IMR-90 (cell line): Measurements from ENCODE around the gene TNS3. TPM values are rescaled to one million over a fixed set of nuclear protein-coding genes. Genes with fewer than 3 reads are reported as not detected.

Experiments used
- ATAC-seq: fragments of 200-7000 bp; cut with Tn5 transposase; 2 replicates; pipeline ENCODE4 v1.9.1; 2020; ENCODE audit warnings: low read depth, mild to moderate bottlenecking, moderate library complexity
- BruUV-seq: library from RNA; stranded (reverse); fragments of 400-500 nt; replicated peaks from 2 replicates; lab custom pipeline; 2021; lab: Mats Ljungman, UMichigan
- CTCF ChIA-PET: fragments of 300-600 bp; formaldehyde crosslinking; extraction: SDS; loops from one replicate; lab custom pipeline; 2021; ENCODE audit warnings: antibody characterized with exemption; lab: Yijun Ruan, JAX
- POLR2A ChIA-PET: fragments of 300-600 bp; sonication (Branson Sonifier 250); formaldehyde crosslinking; loops from one replicate; lab custom pipeline; 2022; ENCODE audit warnings: antibody characterized with exemption; ENCODE audit not compliant: unreplicated experiment; lab: Charles Lee
- DNase-seq: peaks from one replicate; pipeline ENCODE4 v3.0.0; 2013
- H2AFZ ChIP-seq: replicated peaks from 2 replicates; pipeline ENCODE3; 2013; ENCODE audit warnings: low read length, mild to moderate bottlenecking; ENCODE audit not compliant: poor library complexity
- H2AK5ac ChIP-seq: 2 replicates; pipeline ENCODE4 v1.6.1; 2013; ENCODE audit warnings: low read depth, low read length, inconsistent platforms
- H2AK9ac ChIP-seq: replicated peaks from 2 replicates; pipeline ENCODE3; 2013; ENCODE audit warnings: mild to moderate bottlenecking, low read depth, low read length, moderate library complexity; ENCODE audit not compliant: poor library complexity
- H2BK120ac ChIP-seq: 2 replicates; pipeline ENCODE4 v1.6.1; 2013; ENCODE audit warnings: low read depth, low read length, inconsistent platforms
- H2BK15ac ChIP-seq: 3 replicates; pipeline ENCODE4 v1.6.1; 2013; ENCODE audit warnings: low read depth, low read length, inconsistent platforms
- H2BK20ac ChIP-seq: 2 replicates; pipeline ENCODE4 v1.6.1; 2013; ENCODE audit warnings: low read depth, mild to moderate bottlenecking, inconsistent platforms, low read length, moderate library complexity
- H2BK5ac ChIP-seq: 2 replicates; pipeline ENCODE4 v1.6.1; 2013; ENCODE audit warnings: mild to moderate bottlenecking, low read depth, low read length, inconsistent platforms; ENCODE audit not compliant: poor library complexity, severe bottlenecking
- H3K14ac ChIP-seq: replicated peaks from 2 replicates; pipeline ENCODE4 v1.6.1; 2013; ENCODE audit warnings: low read depth, low read length, inconsistent platforms
- H3K18ac ChIP-seq: 2 replicates; pipeline ENCODE4 v1.6.1; 2013; ENCODE audit warnings: low read depth, low read length, control low read depth
- H3K23ac ChIP-seq: 2 replicates; pipeline ENCODE4 v1.6.1; 2013; ENCODE audit warnings: low read depth, low read length, inconsistent platforms
- H3K27ac ChIP-seq: 2 replicates; pipeline ENCODE4 v1.5.1; 2013; ENCODE audit warnings: mild to moderate bottlenecking, control low read depth, low read length; ENCODE audit not compliant: insufficient read depth
- H3K27me3 ChIP-seq: 2 replicates; pipeline ENCODE4 v1.6.1; 2013; ENCODE audit warnings: low read length; ENCODE audit not compliant: control insufficient read depth, insufficient read depth
- H3K36me3 ChIP-seq: 2 replicates; pipeline ENCODE4 v1.6.1; 2013; ENCODE audit warnings: low read length, mixed read lengths; ENCODE audit not compliant: control insufficient read depth, insufficient read depth
- H3K4ac ChIP-seq: 2 replicates; pipeline ENCODE4 v1.6.1; 2013; ENCODE audit warnings: low read depth, low read length, inconsistent platforms
- H3K4me1 ChIP-seq: 2 replicates; pipeline ENCODE4 v1.6.1; 2013; ENCODE audit warnings: low read length, mixed read lengths; ENCODE audit not compliant: control insufficient read depth, insufficient read depth
- H3K4me2 ChIP-seq: 2 replicates; pipeline ENCODE4 v1.6.1; 2013; ENCODE audit warnings: low read depth, mild to moderate bottlenecking, control low read depth, low read length, moderate library complexity
- H3K4me3 ChIP-seq: 2 replicates; pipeline ENCODE4 v1.5.1; 2013; ENCODE audit warnings: low read depth, mild to moderate bottlenecking, control low read depth, low read length, moderate library complexity; ENCODE audit not compliant: insufficient read depth
- H3K56ac ChIP-seq: 2 replicates; pipeline ENCODE4 v1.6.1; 2013; ENCODE audit warnings: low read length, inconsistent platforms; ENCODE audit not compliant: insufficient read depth; ENCODE audit errors: extremely low read depth
- H3K79me1 ChIP-seq, 2 experiments: 2 replicates each; pipeline ENCODE4 v1.6.1; 2013; ENCODE audit warnings: low read length in 2 of 2, inconsistent platforms in 1 of 2, low read depth in 1 of 2
- H3K9ac ChIP-seq: 2 replicates; pipeline ENCODE4 v1.6.1; 2013; ENCODE audit warnings: low read depth, low read length, control low read depth
- H3K9me1 ChIP-seq: 2 replicates; pipeline ENCODE4 v1.6.1; 2013; ENCODE audit warnings: low read length, inconsistent platforms; ENCODE audit not compliant: insufficient read depth
- H3K9me3 ChIP-seq: 2 replicates; pipeline ENCODE4 v1.6.1; 2013; ENCODE audit warnings: low read length; ENCODE audit not compliant: control insufficient read depth, insufficient read depth
- H4K20me1 ChIP-seq: 2 replicates; pipeline ENCODE4 v1.6.1; 2013; ENCODE audit warnings: low read length, inconsistent platforms; ENCODE audit not compliant: insufficient read depth
- H4K5ac ChIP-seq: 2 replicates; pipeline ENCODE4 v1.6.1; 2013; ENCODE audit warnings: mild to moderate bottlenecking, low read depth, low read length, control low read depth
- H4K8ac ChIP-seq, 2 experiments: 2 replicates each; pipeline ENCODE4 v1.6.1; 2013; ENCODE audit warnings: low read depth in 2 of 2, low read length in 2 of 2, control low read depth in 1 of 2, inconsistent platforms in 1 of 2
- H4K91ac ChIP-seq: 2 replicates; pipeline ENCODE4 v1.6.1; 2013; ENCODE audit warnings: low read depth, low read length, inconsistent platforms; ENCODE audit not compliant: insufficient read depth
- BHLHE40 ChIP-seq: fragments of 150-350 bp; IDR thresholded peaks from 2 replicates; pipeline ENCODE4 v1.6.1; 2016; ENCODE audit warnings: mild to moderate bottlenecking, low read depth, low read length
- CEBPB ChIP-seq: IDR thresholded peaks from 2 replicates; pipeline ENCODE4 v1.6.1; 2012; ENCODE audit warnings: low read depth, low read length, improper control_type of control experiment
- CHD1 ChIP-seq: IDR thresholded peaks from 2 replicates; pipeline ENCODE4 v1.6.1; 2012; ENCODE audit warnings: low read depth, low read length, improper control_type of control experiment
- ELK1 ChIP-seq: fragments of 150-350 bp; IDR thresholded peaks from 2 replicates; pipeline ENCODE4 v1.6.1; 2016; ENCODE audit warnings: low read depth, mild to moderate bottlenecking, low read length, moderate library complexity, borderline replicate concordance
- FOS ChIP-seq: fragments of 150-350 bp; IDR thresholded peaks from 2 replicates; pipeline ENCODE4 v1.6.1; 2016; ENCODE audit warnings: low read depth, low read length
- MAFK ChIP-seq: IDR thresholded peaks from 2 replicates; pipeline ENCODE4 v1.6.1; 2012; ENCODE audit warnings: low read depth, low read length, improper control_type of control experiment
- MAZ ChIP-seq: IDR thresholded peaks from 2 replicates; pipeline ENCODE4 v1.6.1; 2012; ENCODE audit warnings: low read depth, mild to moderate bottlenecking, low read length, improper control_type of control experiment, moderate library complexity, borderline replicate concordance
- MXI1 ChIP-seq: IDR thresholded peaks from 2 replicates; pipeline ENCODE4 v1.6.1; 2012; ENCODE audit warnings: low read depth, mild to moderate bottlenecking, low read length, moderate library complexity, borderline replicate concordance
- NFE2L2 ChIP-seq: fragments of 150-350 bp; IDR thresholded peaks from 2 replicates; pipeline ENCODE4 v1.6.1; 2016; ENCODE audit warnings: low read depth, mild to moderate bottlenecking, low read length
- POLR2A ChIP-seq: IDR thresholded peaks from 2 replicates; pipeline ENCODE4 v1.6.1; 2012; ENCODE audit warnings: mild to moderate bottlenecking, low read depth, low read length
- RCOR1 ChIP-seq: IDR thresholded peaks from 2 replicates; pipeline ENCODE4 v1.6.1; 2012; ENCODE audit warnings: mild to moderate bottlenecking, low read length, improper control_type of control experiment; ENCODE audit not compliant: insufficient replicate concordance
- SMC3 ChIP-seq: fragments of 150-350 bp; IDR thresholded peaks from 2 replicates; pipeline ENCODE4 v1.6.1; 2016; ENCODE audit warnings: low read depth, mild to moderate bottlenecking, antibody characterized with exemption, low read length, moderate library complexity
- dilution Hi-C: fragments of 300-500 bp; cut with HindIII; formaldehyde crosslinking; loops from one replicate; pipeline ENCODE4 v1.14.3; 2018; ENCODE audit warnings: low sequenced_read_pairs; ENCODE audit not compliant: unreplicated experiment
- in situ Hi-C: fragments of 300-500 bp; cut with MboI; formaldehyde crosslinking; loops from 3 replicates; pipeline ENCODE4 v1.14.3; 2019; ENCODE audit warnings: low sequenced_read_pairs, inconsistent platforms, mixed read lengths
- intact Hi-C: fragments of 100-400 bp; cut with micrococcal nuclease; formaldehyde crosslinking; loops from 2 replicates; pipeline ENCODE4 v1.10.0; 2022
- polyA plus RNA-seq, 3 experiments: library from polyadenylated mRNA; depleted of rRNA; stranded (reverse); fragments of >200 nt; gene quantifications; 2 replicates each; pipeline ENCODE4 v1.2.3, GENCODE V29; 2012; ENCODE audit warnings: low replicate concordance in 1 of 3
- total RNA-seq: library from RNA; depleted of rRNA; stranded (reverse); fragments of >200 nt; gene quantifications from 2 replicates; pipeline ENCODE4 v1.2.3, GENCODE V29; 2012
- TF ChIP-seq, protein P1 (sequence below): fragments of 150-350 bp; IDR thresholded peaks from 2 replicates; pipeline ENCODE4 v1.6.1; 2017; ENCODE audit warnings: mild to moderate bottlenecking, antibody characterized with exemption, low read length, low read depth
- TF ChIP-seq, protein P2 (sequence below): conservative IDR thresholded peaks from 2 replicates; pipeline ENCODE4 v1.5.1; 2012; ENCODE audit warnings: mild to moderate bottlenecking, low read depth, low read length, improper control_type of control experiment

The TNS3 gene
- total and polyA plus RNA-seq, 2 of the 4 experiments (the other 2 are of a cell fraction) = 64.3 to 79.2 TPM

DNA sequence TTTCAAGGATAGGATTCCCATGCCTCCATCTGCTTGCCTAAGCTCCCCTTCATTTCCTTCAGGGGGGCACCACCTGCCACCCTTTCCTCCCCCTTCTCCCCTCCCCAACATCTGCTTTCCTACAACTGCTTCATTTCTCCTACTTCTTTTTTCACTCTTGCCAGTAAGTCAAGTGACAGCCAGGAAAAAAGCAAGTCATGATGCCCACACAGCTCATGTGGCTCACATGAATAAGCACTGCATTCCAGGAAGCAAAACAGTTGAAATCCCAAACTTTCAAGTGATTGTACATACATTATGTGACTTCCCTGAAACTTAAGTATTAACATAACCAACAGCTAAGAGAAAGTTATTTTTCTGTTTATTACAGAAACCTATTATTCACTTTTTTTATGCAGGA is 78.6 kb downstream of the TNS3 start:
- Histone ChIP-seq H2BK5ac (peak overlapping the region; percentile 51), H3K14ac (peak overlapping the region; percentile 86), H4K5ac (peak overlapping the region; percentile 24), H3K9me1 (peaks cover 65% of the 10 kb centered on the region), H3K36me3 (peaks cover 27% of the 10 kb centered on the region), H3K9me3 (no peaks in the 10 kb centered on the region), H4K20me1 (peaks cover 32% of the 10 kb centered on the region), H3K27ac (peak overlapping the region; percentile 96; the same call in 1 of the 2 replicates), H3K18ac (peak overlapping the region; percentile 44), H4K91ac (peak overlapping the region; percentile 97), H2BK15ac (peak overlapping the region; percentile 45; the same call in 1 of the 3 replicates), H3K56ac (no peak overlapping the region), H3K4ac (peak overlapping the region; percentile 99), H2BK20ac (peak overlapping the region; percentile 75; the same call in 1 of the 2 replicates), H3K4me2 (peak overlapping the region; percentile 13; the same call in 1 of the 2 replicates), H3K79me1 (peaks cover 43 to 98% of the 10 kb centered on the region in 2 experiments), H3K27me3 (no peaks in the 10 kb centered on the region), H2AK5ac (peak overlapping the region; percentile 93), H3K23ac (0 out of 2 replicates have a peak overlapping the region, but pooled peaks have one; percentile 26), H3K9ac (no peak overlapping the region), H2BK120ac (peak overlapping the region; percentile 98), H3K4me1 (peaks cover 48% of the 10 kb centered on the region), H3K4me3 (no peak overlapping the region), H4K8ac (peak overlapping the region in 1 of 2 experiments; percentile 62; a peak in 2 of 4 replicates), H2AK9ac (peak overlapping the region; percentile 67), H2AFZ (no peak overlapping the region)
- POLR2A ChIA-PET = no interaction called here
- ATAC-seq (peak; percentile 52), DNase-seq (peak; percentile 84)
- TF ChIP-seq MXI1 = 0 out of 2 replicates have a peak, but pooled peaks have one; percentile 43
- TF ChIP-seq, protein P1, sequence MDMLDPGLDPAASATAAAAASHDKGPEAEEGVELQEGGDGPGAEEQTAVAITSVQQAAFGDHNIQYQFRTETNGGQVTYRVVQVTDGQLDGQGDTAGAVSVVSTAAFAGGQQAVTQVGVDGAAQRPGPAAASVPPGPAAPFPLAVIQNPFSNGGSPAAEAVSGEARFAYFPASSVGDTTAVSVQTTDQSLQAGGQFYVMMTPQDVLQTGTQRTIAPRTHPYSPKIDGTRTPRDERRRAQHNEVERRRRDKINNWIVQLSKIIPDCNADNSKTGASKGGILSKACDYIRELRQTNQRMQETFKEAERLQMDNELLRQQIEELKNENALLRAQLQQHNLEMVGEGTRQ = no peak
- TF ChIP-seq MAZ = no peak
- TF ChIP-seq CHD1 = no peak
- no peak for TF ChIP-seq RCOR1
- TF ChIP-seq, protein P2, sequence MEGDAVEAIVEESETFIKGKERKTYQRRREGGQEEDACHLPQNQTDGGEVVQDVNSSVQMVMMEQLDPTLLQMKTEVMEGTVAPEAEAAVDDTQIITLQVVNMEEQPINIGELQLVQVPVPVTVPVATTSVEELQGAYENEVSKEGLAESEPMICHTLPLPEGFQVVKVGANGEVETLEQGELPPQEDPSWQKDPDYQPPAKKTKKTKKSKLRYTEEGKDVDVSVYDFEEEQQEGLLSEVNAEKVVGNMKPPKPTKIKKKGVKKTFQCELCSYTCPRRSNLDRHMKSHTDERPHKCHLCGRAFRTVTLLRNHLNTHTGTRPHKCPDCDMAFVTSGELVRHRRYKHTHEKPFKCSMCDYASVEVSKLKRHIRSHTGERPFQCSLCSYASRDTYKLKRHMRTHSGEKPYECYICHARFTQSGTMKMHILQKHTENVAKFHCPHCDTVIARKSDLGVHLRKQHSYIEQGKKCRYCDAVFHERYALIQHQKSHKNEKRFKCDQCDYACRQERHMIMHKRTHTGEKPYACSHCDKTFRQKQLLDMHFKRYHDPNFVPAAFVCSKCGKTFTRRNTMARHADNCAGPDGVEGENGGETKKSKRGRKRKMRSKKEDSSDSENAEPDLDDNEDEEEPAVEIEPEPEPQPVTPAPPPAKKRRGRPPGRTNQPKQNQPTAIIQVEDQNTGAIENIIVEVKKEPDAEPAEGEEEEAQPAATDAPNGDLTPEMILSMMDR = no peak
- TF ChIP-seq SMC3 = no peak
- TF ChIP-seq CEBPB = no peak
- no peak for TF ChIP-seq FOS
- peak; percentile 92 for TF ChIP-seq NFE2L2
- no peak for TF ChIP-seq ELK1
- 0 out of 2 replicates have a peak, but pooled peaks have one; percentile 10 for TF ChIP-seq POLR2A
- peak; percentile 58; the same call in 1 of the 2 replicates for TF ChIP-seq MAFK
- TF ChIP-seq BHLHE40 = peak; percentile 49; the same call in 1 of the 2 replicates
- intact Hi-C loops (no loop called here), dilution Hi-C loops (no loop called here), in situ Hi-C loops (no loop called here)
- CTCF ChIA-PET = interaction anchor here (1.1 kb wide), 1 partner anchor 67 kb away, joined by 3 read pairs; no protein-coding TSS in a partner anchor
- no TSS peak for BruUV-seq
